Measurements from ENCODE around the gene SETD3. TPM values are rescaled to one million over a fixed set of nuclear protein-coding genes. Genes with fewer than 3 reads are reported as not detected.

The SETD3 gene
- total RNA-seq, 1 donor from 2014 or later, result 26.4 TPM

DNA sequence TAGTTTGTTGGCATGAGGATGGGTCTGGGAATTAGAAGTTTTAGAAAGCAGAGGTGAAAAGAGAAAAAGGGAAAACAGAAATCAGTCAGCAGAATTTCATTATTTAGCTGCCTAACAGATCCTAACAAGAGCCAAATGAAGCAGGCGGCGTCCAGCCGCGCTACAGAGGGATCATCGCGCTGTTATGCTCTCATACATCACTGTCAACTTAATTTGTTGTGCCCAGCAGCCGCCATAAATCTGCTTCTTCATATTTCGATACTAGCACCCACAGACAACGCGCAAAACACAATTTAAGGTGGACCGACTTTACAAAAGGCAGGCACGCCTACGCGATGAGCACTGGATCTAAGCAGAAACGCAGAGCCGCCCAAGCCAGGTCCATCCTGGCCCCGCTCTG lies 66.7 kb downstream of the SETD3 start:
- intact Hi-C loops (cut with DNase I), result no loop called here
- Histone ChIP-seq H3K36me3 (peaks cover 10 to 32% of the 10 kb centered on the region in 2 donors), H3K27me3 (no peaks in the 10 kb centered on the region), H3K4me3 (no peak overlapping the region), H3K4me1 (no peaks in the 10 kb centered on the region), H3K27ac (no peak overlapping the region), H3K9me3 (no peaks in the 10 kb centered on the region)
- no peak for DNase-seq (ENCODE audit: low spot score in 2 of 2)
- TF ChIP-seq, protein P1, sequence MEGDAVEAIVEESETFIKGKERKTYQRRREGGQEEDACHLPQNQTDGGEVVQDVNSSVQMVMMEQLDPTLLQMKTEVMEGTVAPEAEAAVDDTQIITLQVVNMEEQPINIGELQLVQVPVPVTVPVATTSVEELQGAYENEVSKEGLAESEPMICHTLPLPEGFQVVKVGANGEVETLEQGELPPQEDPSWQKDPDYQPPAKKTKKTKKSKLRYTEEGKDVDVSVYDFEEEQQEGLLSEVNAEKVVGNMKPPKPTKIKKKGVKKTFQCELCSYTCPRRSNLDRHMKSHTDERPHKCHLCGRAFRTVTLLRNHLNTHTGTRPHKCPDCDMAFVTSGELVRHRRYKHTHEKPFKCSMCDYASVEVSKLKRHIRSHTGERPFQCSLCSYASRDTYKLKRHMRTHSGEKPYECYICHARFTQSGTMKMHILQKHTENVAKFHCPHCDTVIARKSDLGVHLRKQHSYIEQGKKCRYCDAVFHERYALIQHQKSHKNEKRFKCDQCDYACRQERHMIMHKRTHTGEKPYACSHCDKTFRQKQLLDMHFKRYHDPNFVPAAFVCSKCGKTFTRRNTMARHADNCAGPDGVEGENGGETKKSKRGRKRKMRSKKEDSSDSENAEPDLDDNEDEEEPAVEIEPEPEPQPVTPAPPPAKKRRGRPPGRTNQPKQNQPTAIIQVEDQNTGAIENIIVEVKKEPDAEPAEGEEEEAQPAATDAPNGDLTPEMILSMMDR (IDR thresholded peaks at IDR 0.05), result no peak

DNA sequence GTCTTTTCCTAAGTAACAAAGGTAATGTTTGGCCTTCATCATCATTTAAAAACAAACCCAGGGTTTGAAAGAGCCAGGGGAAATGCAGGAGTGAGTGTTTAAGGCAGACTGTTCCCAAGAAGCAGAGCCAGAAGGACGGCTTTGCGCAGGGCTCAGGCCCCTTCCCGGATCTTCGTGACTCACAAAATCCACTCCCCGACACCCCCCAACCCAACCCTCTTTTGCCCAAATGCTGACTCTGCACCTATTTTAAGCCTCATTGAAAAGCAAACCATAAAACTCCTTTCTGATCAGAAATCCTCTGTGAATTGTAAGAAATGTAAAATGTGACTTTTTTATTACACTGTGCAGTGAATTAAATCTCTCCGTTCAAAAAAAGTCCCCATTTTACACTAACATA lies 67.5 kb downstream of the SETD3 start:
- no peak overlapping the region for H3K27ac ChIP-seq
- DNase-seq (ENCODE audit: low spot score in 2 of 2), result no peak
- peaks cover 15 to 36% of the 10 kb centered on the region in 2 donors for H3K36me3 ChIP-seq
- H3K4me3 ChIP-seq, result no peak overlapping the region
- intact Hi-C loops (cut with DNase I), result no loop called here
- TF ChIP-seq, protein P1 (IDR thresholded peaks at IDR 0.05), result no peak
- no peaks in the 10 kb centered on the region for H3K4me1 ChIP-seq
- no peaks in the 10 kb centered on the region for H3K9me3 ChIP-seq
- no peaks in the 10 kb centered on the region for H3K27me3 ChIP-seq

GRCh38 chr14:99412117-99413061 lies 68.3 kb downstream of the SETD3 start:
- no peak overlapping the region for H3K27ac ChIP-seq
- no peak overlapping the region for H3K4me3 ChIP-seq
- H3K27me3 ChIP-seq, result no peaks in the 10 kb centered on the region
- no peaks in the 10 kb centered on the region for H3K9me3 ChIP-seq
- TF ChIP-seq, protein P1 (IDR thresholded peaks at IDR 0.05), result no peak
- intact Hi-C loops (cut with DNase I), result no loop called here
- DNase-seq (ENCODE audit: low spot score in 2 of 2), result no peak
- H3K4me1 ChIP-seq, result no peaks in the 10 kb centered on the region
- H3K36me3 ChIP-seq, result peaks cover 15 to 36% of the 10 kb centered on the region in 2 donors

DNA sequence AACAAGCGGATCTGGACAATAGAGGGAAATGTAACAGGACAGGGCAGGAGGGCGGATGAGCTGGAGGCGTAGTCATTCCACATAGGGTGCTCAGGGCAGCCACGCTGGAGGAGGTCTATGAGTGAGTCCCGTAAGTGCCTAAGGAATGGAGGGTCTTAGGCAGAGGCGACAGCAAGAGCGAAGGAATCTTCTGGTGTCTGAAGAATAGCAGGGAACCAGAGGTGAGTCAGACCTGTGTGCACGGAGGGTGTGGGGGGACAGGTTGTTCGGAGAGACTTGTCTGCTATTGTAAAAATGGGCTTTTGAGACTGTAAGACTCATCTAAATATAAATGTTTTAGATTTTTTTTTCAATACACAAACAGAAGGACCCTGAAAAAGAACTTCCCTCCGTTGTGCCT lies 70.6 kb downstream of the SETD3 start:
- no peak overlapping the region for H3K4me3 ChIP-seq
- no peaks in the 10 kb centered on the region for H3K9me3 ChIP-seq
- H3K27ac ChIP-seq, result no peak overlapping the region
- H3K27me3 ChIP-seq, result no peaks in the 10 kb centered on the region
- TF ChIP-seq, protein P1 (IDR thresholded peaks at IDR 0.05), result no peak
- peaks cover 31 to 54% of the 10 kb centered on the region in 2 donors for H3K36me3 ChIP-seq
- intact Hi-C loops (cut with DNase I), result no loop called here
- no peaks in the 10 kb centered on the region for H3K4me1 ChIP-seq
- no peak for DNase-seq (ENCODE audit: low spot score in 2 of 2)

DNA sequence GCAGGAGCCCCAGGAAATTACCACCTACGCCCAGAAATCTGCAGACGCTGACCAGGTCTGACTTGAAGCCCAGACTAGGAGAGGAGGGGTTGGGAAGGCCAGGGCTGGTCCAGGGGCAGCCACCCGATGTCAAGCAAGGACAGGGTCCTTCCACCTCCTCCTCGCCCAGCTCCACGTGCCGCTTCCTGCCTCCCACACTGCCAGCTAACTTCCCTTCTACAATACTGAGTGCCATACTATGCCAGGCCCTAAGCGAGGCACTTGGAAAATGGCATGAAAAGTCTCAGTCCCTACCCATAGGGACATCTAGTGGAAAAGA lies 71.7 kb downstream of the SETD3 start:
- no peak for DNase-seq (ENCODE audit: low spot score in 2 of 2)
- H3K9me3 ChIP-seq, result no peaks in the 10 kb centered on the region
- no peaks in the 10 kb centered on the region for H3K27me3 ChIP-seq
- H3K27ac ChIP-seq, result no peak overlapping the region
- no peak overlapping the region for H3K4me3 ChIP-seq
- TF ChIP-seq, protein P1 (IDR thresholded peaks at IDR 0.05), result no peak
- intact Hi-C loops (cut with DNase I), result no loop called here
- no peaks in the 10 kb centered on the region for H3K4me1 ChIP-seq
- peaks cover 40 to 65% of the 10 kb centered on the region in 2 donors for H3K36me3 ChIP-seq

Measured in ascending aorta (tissue), 2 donors.